Peyer's patch (tissue), 4 donors: Measurements from ENCODE around the gene NRF1. TPM values are rescaled to one million over a fixed set of nuclear protein-coding genes. Genes with fewer than 3 reads are reported as not detected.

ENCODE experiments used
- DNase-seq, 3 donors: peaks; one replicate each; pipeline ENCODE4 v3.0.0-alpha.2; 2017 to 2019
- H3K27ac ChIP-seq, 4 donors: fragments of 200-600 bp; sonication (generic); one replicate each; pipeline ENCODE4 v1.5.1; 2016 to 2019
- H3K27me3 ChIP-seq, 2 donors: fragments of 200-600 bp; sonication (generic); one replicate each; pipeline ENCODE4 v1.5.1; 2019
- H3K36me3 ChIP-seq, 3 donors: fragments of 200-600 bp; sonication (generic); one replicate each; pipeline ENCODE4 v1.5.1; 2016 to 2019
- H3K4me1 ChIP-seq, 4 donors: fragments of 200-600 bp; sonication (generic); one replicate each; pipeline ENCODE4 v1.5.1; 2016 to 2019
- H3K4me3 ChIP-seq, 4 donors: fragments of 200-600 bp; sonication (generic); 1 replicate in 3 of 4; 2 replicates in 1 of 4; pipeline ENCODE4 v1.5.1; 2016 to 2019; ENCODE audit warnings: mild to moderate bottlenecking in 1 of 4
- H3K9me3 ChIP-seq, 4 donors: fragments of 200-600 bp; sonication (generic); one replicate each; pipeline ENCODE4 v1.5.1; 2016 to 2019; ENCODE audit warnings: mild to moderate bottlenecking in 1 of 4
- POLR2A ChIP-seq, 2 donors: fragments of 450-650 bp; IDR thresholded peaks; one replicate each; pipeline ENCODE4 v1.5.1; 2017; ENCODE audit warnings: antibody characterized with exemption in 2 of 2, mild to moderate bottlenecking in 2 of 2, moderate library complexity in 2 of 2
- total RNA-seq, 4 donors: library from RNA; depleted of rRNA; stranded (reverse); fragments of >200 nt; gene quantifications; one replicate each; pipeline ENCODE4 v1.1.0, GENCODE V29; 2016
- TF ChIP-seq, protein P1 (sequence below), 6 experiments: fragments of 450-650 bp in 4 of 6; fragments of 200-600 bp in 2 of 6; sonication (generic) in 1 of 6; IDR thresholded peaks; one replicate each; pipeline ENCODE4 v1.5.1; 2017 to 2019; ENCODE audit warnings: antibody characterized with exemption in 6 of 6, mild to moderate bottlenecking in 3 of 6, moderate library complexity in 1 of 6

NRF1 gene
- total RNA-seq, 4 donors from 2014 or later, result 11.2 to 27.2 (median 16.5) TPM

GRCh38 chr7:129713544-129713943, 102.0 kb downstream of the NRF1 start:
- peaks cover 0 to 86% (median 0%) of the 10 kb centered on the region in 3 donors for H3K36me3 ChIP-seq
- no peaks in the 10 kb centered on the region for H3K4me1 ChIP-seq
- TF ChIP-seq, protein P1, sequence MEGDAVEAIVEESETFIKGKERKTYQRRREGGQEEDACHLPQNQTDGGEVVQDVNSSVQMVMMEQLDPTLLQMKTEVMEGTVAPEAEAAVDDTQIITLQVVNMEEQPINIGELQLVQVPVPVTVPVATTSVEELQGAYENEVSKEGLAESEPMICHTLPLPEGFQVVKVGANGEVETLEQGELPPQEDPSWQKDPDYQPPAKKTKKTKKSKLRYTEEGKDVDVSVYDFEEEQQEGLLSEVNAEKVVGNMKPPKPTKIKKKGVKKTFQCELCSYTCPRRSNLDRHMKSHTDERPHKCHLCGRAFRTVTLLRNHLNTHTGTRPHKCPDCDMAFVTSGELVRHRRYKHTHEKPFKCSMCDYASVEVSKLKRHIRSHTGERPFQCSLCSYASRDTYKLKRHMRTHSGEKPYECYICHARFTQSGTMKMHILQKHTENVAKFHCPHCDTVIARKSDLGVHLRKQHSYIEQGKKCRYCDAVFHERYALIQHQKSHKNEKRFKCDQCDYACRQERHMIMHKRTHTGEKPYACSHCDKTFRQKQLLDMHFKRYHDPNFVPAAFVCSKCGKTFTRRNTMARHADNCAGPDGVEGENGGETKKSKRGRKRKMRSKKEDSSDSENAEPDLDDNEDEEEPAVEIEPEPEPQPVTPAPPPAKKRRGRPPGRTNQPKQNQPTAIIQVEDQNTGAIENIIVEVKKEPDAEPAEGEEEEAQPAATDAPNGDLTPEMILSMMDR (IDR thresholded peaks at IDR 0.05), result no peak
- TF ChIP-seq POLR2A (IDR thresholded peaks at IDR 0.05), result no peak
- no peak for DNase-seq
- no peaks in the 10 kb centered on the region for H3K27me3 ChIP-seq
- H3K27ac ChIP-seq, result no peak overlapping the region
- no peaks in the 10 kb centered on the region for H3K9me3 ChIP-seq
- H3K4me3 ChIP-seq, result no peak overlapping the region

DNA sequence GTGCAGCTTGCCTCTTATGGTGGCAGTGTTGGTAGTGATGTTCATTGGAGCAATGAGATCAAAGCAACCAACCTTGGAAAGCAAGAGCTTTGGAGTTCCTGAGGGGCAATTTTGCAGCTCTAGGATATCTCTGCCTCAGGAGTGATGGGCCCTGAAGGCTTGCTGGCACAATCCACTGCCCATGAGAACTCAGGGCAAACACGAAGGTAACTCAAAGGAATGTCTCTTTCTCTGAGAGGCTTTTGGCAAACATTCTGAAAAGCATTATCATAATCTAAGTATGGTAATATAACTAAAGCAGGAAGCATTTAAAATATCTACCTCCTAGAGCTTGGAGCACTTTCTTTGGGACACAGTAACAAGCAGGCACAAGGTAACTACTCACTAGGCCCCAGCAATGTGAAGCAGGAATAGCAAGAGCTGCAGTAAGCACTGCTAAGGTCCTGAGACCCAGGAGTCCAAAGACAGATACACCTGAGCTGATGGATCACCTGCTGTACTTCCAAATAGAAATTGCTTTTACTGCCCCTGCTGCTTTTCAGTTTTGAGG, 103.1 kb downstream of the NRF1 start:
- no peak for DNase-seq

DNA sequence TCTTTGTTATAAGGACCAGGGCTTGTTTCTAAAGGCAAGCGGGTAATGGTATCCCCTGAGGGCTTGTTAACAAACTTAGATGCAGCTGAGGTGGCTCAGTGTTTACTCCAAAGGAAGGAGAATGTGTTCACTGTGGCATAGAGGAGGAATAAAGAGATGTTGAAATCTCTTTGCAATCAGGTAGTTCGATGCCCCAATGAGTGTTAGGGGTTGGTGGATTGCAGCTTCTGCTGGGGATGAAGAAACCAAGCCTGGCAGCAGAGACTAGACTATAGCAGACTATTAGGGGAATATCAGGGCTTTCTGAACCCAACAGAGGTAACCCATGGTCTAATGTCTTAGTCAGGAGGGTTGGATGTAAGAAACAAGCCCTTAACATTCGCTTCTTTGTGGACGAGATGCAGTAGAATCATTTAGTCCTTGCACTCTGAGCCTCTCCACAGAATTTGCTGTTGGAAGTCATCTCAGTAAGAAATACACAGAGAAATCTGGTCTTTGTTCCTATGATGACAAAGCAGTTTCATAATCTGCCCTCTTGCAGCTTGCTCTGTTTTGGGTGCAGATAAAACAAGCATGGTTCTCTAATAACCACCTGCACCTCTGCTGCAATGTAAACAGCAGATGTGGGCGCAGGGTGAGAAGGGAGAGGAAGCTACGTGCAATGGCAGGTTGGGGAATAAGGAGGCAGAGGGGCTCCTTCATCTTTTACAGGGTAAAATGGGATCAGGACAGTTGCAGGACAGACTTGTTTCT, 108.6 kb downstream of the NRF1 start:
- Histone ChIP-seq H3K4me1 (no peaks in the 10 kb centered on the region), H3K9me3 (no peaks in the 10 kb centered on the region), H3K27ac (no peak overlapping the region), H3K4me3 (no peak overlapping the region), H3K36me3 (peaks cover 0 to 60% (median 0%) of the 10 kb centered on the region in 3 donors), H3K27me3 (no peaks in the 10 kb centered on the region)
- TF ChIP-seq, protein P1 (IDR thresholded peaks at IDR 0.05), result no peak
- TF ChIP-seq POLR2A (IDR thresholded peaks at IDR 0.05), result no peak
- no peak for DNase-seq

More for the DNA sequence above, 103.1 kb downstream of the NRF1 start:
- Histone ChIP-seq H3K4me3 (no peak overlapping the region), H3K9me3 (no peaks in the 10 kb centered on the region), H3K27ac (no peak overlapping the region), H3K27me3 (no peaks in the 10 kb centered on the region), H3K36me3 (peaks cover 0 to 82% (median 0%) of the 10 kb centered on the region in 3 donors), H3K4me1 (no peaks in the 10 kb centered on the region)
- TF ChIP-seq, protein P1 (IDR thresholded peaks at IDR 0.05), result no peak
- no peak for TF ChIP-seq POLR2A (IDR thresholded peaks at IDR 0.05)

DNA sequence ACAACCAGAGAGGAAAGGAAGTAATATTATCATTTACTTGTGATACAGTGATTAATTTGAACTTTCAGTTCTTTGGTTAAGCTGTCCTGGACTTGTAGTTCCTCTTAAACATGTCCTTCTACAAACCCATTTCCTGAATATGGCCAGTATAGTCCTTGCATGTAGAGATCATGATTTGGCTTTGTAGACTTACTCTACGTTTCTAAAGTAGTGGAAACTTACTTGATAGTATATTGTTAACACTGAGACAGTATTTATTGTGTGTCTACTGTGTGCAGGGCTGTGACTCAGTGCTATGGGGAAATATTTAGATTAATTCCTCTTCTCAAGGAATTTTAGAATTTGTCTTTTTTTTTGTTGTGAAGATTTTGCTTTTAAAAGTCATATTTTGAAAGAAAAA, 109.5 kb downstream of the NRF1 start:
- Histone ChIP-seq H3K27ac (no peak overlapping the region), H3K36me3 (peaks cover 0 to 56% (median 0%) of the 10 kb centered on the region in 3 donors), H3K27me3 (no peaks in the 10 kb centered on the region), H3K4me3 (no peak overlapping the region), H3K4me1 (no peaks in the 10 kb centered on the region), H3K9me3 (no peaks in the 10 kb centered on the region)
- no peak for DNase-seq
- TF ChIP-seq POLR2A (IDR thresholded peaks at IDR 0.05), result no peak
- TF ChIP-seq, protein P1 (IDR thresholded peaks at IDR 0.05), result no peak

DNA sequence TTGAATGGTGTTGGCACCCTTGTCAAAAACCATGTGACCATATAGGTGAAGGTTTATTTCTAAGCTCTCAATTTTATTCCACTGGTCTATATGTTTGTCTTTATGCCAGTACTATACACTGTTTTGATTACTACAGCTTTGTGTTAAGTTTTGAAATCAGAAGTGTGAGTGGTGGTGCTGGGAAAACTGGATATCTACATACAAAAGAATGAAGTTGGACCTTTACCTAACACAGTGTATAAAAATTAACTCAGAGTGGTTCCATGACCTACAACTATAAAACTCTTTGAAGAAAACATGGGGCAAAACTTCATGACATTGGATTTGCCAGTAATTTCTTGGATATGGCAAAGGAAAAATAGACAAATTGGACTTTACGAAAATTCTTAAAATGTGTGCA, 112.2 kb downstream of the NRF1 start:
- Histone ChIP-seq H3K9me3 (no peaks in the 10 kb centered on the region), H3K27ac (no peak overlapping the region), H3K4me1 (no peaks in the 10 kb centered on the region), H3K27me3 (no peaks in the 10 kb centered on the region), H3K4me3 (no peak overlapping the region), H3K36me3 (peaks cover 0 to 57% (median 0%) of the 10 kb centered on the region in 3 donors)
- DNase-seq, result no peak
- no peak for TF ChIP-seq POLR2A (IDR thresholded peaks at IDR 0.05)
- TF ChIP-seq, protein P1 (IDR thresholded peaks at IDR 0.05), result no peak
